GM18499 (cell line): ENCODE data around the gene ZDHHC11B.
"Not testable (repeated sequence)": the region's sequence is repeated elsewhere in the genome, so short reads cannot be mapped to it uniquely, and the experiment has no call there.

Source experiments
- ATAC-seq: cut with Tn5 transposase; IDR thresholded peaks from one replicate; pipeline ENCODE4 v1.9.1; 2021; ENCODE audit warnings: moderate number of reproducible peaks; ENCODE audit not compliant: insufficient read depth, unreplicated experiment

ZDHHC11B gene

GRCh38 chr5:727087-727486 is 57.4 kb downstream of the ZDHHC11B start:
- not testable (repeated sequence) for ATAC-seq

GRCh38 chr5:723865-724264 is 60.7 kb downstream of the ZDHHC11B start:
- ATAC-seq: not testable (repeated sequence)

GRCh38 chr5:723309-723708 is 61.2 kb downstream of the ZDHHC11B start:
- ATAC-seq: not testable (repeated sequence)

- ATAC-seq: not testable (repeated sequence)
Measured at GRCh38 chr5:719379-719778, 65.2 kb downstream of the ZDHHC11B start.

- ATAC-seq: no peak
Measured at GRCh38 chr5:717143-717542, 67.4 kb downstream of the ZDHHC11B start.

- not testable (repeated sequence) for ATAC-seq
Measured at GRCh38 chr5:716740-717139, 67.8 kb downstream of the ZDHHC11B start.

- not testable (repeated sequence) for ATAC-seq
Measured at GRCh38 chr5:715636-716035, 68.9 kb downstream of the ZDHHC11B start.

GRCh38 chr5:714215-715118 is 70.1 kb downstream of the ZDHHC11B start:
- ATAC-seq: not testable (repeated sequence)

GRCh38 chr5:713686-714085 is 70.8 kb downstream of the ZDHHC11B start:
- not testable (repeated sequence) for ATAC-seq

- not testable (repeated sequence) for ATAC-seq
Measured at GRCh38 chr5:708848-709517, 75.5 kb downstream of the ZDHHC11B start.

- ATAC-seq: not testable (repeated sequence)
Measured at GRCh38 chr5:708374-708773, 76.2 kb downstream of the ZDHHC11B start.

- ATAC-seq: not testable (repeated sequence)
Measured at GRCh38 chr5:706127-706526, 78.4 kb downstream of the ZDHHC11B start.

- not testable (repeated sequence) for ATAC-seq
Measured at GRCh38 chr5:696753-697702, 87.5 kb downstream of the ZDHHC11B start.

- ATAC-seq: not testable (repeated sequence)
Measured at GRCh38 chr5:696191-696590, 88.3 kb downstream of the ZDHHC11B start.

GRCh38 chr5:695475-695874 is 89.1 kb downstream of the ZDHHC11B start:
- not testable (repeated sequence) for ATAC-seq

GRCh38 chr5:694042-694431 is 90.5 kb downstream of the ZDHHC11B start:
- ATAC-seq: not testable (repeated sequence)

GRCh38 chr5:693271-694041 is 91.1 kb downstream of the ZDHHC11B start, which contains the start of gene TPPP:
TPPP (minus strand) TSS chr5:693352; CDS start chr5:678060, 15,292 bp downstream.
- not testable (repeated sequence) for ATAC-seq

- ATAC-seq: not testable (repeated sequence)
Measured at GRCh38 chr5:692529-693041, 91.9 kb downstream of the ZDHHC11B start.
